Trophoblast cell (in vitro differentiated cells and primary cell): ENCODE data around the gene PDE5A.

Experiments
- DNase-seq, 2 donors: peaks; one replicate each; pipeline ENCODE4 v3.0.0-alpha.2; 2016
- H2AFZ ChIP-seq: 2 replicates; pipeline ENCODE4 v1.6.1; 2013; ENCODE audit warnings: low read length, moderate library complexity, mild to moderate bottlenecking; ENCODE audit not compliant: insufficient read depth, poor library complexity
- H2AK5ac ChIP-seq: 2 replicates; pipeline ENCODE4 v1.6.1; 2013; ENCODE audit warnings: mild to moderate bottlenecking, low read length
- H2BK120ac ChIP-seq: 2 replicates; pipeline ENCODE4 v1.6.1; 2013; ENCODE audit warnings: low read length, mild to moderate bottlenecking, moderate library complexity; ENCODE audit not compliant: insufficient read depth, poor library complexity
- H2BK12ac ChIP-seq: 2 replicates; pipeline ENCODE4 v1.6.1; 2013; ENCODE audit warnings: mild to moderate bottlenecking, low read length, moderate library complexity
- H2BK5ac ChIP-seq: 2 replicates; pipeline ENCODE4 v1.6.1; 2013; ENCODE audit warnings: low read length, low read depth, moderate library complexity, mild to moderate bottlenecking; ENCODE audit not compliant: poor library complexity
- H3K14ac ChIP-seq: 2 replicates; pipeline ENCODE4 v1.6.1; 2013; ENCODE audit warnings: mild to moderate bottlenecking, low read length
- H3K18ac ChIP-seq: 2 replicates; pipeline ENCODE4 v1.6.1; 2013; ENCODE audit warnings: mild to moderate bottlenecking, low read length
- H3K23ac ChIP-seq: 2 replicates; pipeline ENCODE4 v1.6.1; 2013; ENCODE audit warnings: low read length
- H3K27ac ChIP-seq: 2 replicates; pipeline ENCODE4 v1.5.1; 2013; ENCODE audit warnings: low read depth, mild to moderate bottlenecking, inconsistent platforms, low read length, moderate library complexity
- H3K27me3 ChIP-seq: 2 replicates; pipeline ENCODE4 v1.6.1; 2013; ENCODE audit warnings: inconsistent platforms, mild to moderate bottlenecking, low read length, moderate library complexity; ENCODE audit not compliant: insufficient read depth
- H3K36me3 ChIP-seq, 2 experiments: 1 replicate in 1 of 2; 2 replicates in 1 of 2; pipeline ENCODE4 v1.6.1; 2013; ENCODE audit warnings: low read length in 2 of 2, mild to moderate bottlenecking in 2 of 2, moderate library complexity in 1 of 2; ENCODE audit not compliant: insufficient read depth in 2 of 2, control insufficient read depth in 1 of 2
- H3K4ac ChIP-seq: 2 replicates; pipeline ENCODE4 v1.6.1; 2013; ENCODE audit warnings: low read depth, mild to moderate bottlenecking, low read length, moderate library complexity
- H3K4me1 ChIP-seq, 2 experiments: 1 replicate in 1 of 2; 2 replicates in 1 of 2; pipeline ENCODE4 v1.6.1; 2013; ENCODE audit warnings: low read length in 2 of 2, mild to moderate bottlenecking in 2 of 2, moderate library complexity in 1 of 2; ENCODE audit not compliant: insufficient read depth in 2 of 2, control insufficient read depth in 1 of 2
- H3K4me2 ChIP-seq: 2 replicates; pipeline ENCODE4 v1.6.1; 2013; ENCODE audit warnings: inconsistent platforms, mild to moderate bottlenecking, low read length, moderate library complexity
- H3K4me3 ChIP-seq: 2 replicates; pipeline ENCODE4 v1.5.1; 2013; ENCODE audit warnings: mild to moderate bottlenecking, low read depth, low read length, inconsistent platforms
- H3K79me1 ChIP-seq: one replicate; pipeline ENCODE4 v1.6.1; 2013; ENCODE audit warnings: low read length
- H3K79me2 ChIP-seq: 2 replicates; pipeline ENCODE4 v1.6.1; 2013; ENCODE audit warnings: low read length, mild to moderate bottlenecking; ENCODE audit not compliant: control insufficient read depth, insufficient read depth, poor library complexity
- H3K9ac ChIP-seq: 2 replicates; pipeline ENCODE4 v1.6.1; 2013; ENCODE audit warnings: mild to moderate bottlenecking, low read length
- H3K9me3 ChIP-seq: 2 replicates; pipeline ENCODE4 v1.6.1; 2013; ENCODE audit warnings: low read depth, mild to moderate bottlenecking, control low read depth, inconsistent platforms, low read length; ENCODE audit not compliant: insufficient read depth
- H4K12ac ChIP-seq: 2 replicates; pipeline ENCODE4 v1.6.1; 2013; ENCODE audit warnings: low read depth, mild to moderate bottlenecking, low read length, moderate library complexity
- H4K8ac ChIP-seq: 2 replicates; pipeline ENCODE4 v1.6.1; 2013; ENCODE audit warnings: low read depth, mild to moderate bottlenecking, low read length, moderate library complexity
- H4K91ac ChIP-seq: one replicate; pipeline ENCODE4 v1.6.1; 2013; ENCODE audit warnings: low read depth, mild to moderate bottlenecking, low read length, moderate library complexity
- WGBS: extraction: QIAGEN DNeasy Blood & Tissue Kit; methylation state at CpG from one replicate; pipeline ENCODE4 v1.1.7; 2013; ENCODE audit warnings: missing lambda C conversion rate; ENCODE audit not compliant: insufficient read length, insufficient coverage; ENCODE audit errors: extremely low coverage; 5-methylcytosine and 5-hydroxymethylcytosine counted together

Gene PDE5A

DNA sequence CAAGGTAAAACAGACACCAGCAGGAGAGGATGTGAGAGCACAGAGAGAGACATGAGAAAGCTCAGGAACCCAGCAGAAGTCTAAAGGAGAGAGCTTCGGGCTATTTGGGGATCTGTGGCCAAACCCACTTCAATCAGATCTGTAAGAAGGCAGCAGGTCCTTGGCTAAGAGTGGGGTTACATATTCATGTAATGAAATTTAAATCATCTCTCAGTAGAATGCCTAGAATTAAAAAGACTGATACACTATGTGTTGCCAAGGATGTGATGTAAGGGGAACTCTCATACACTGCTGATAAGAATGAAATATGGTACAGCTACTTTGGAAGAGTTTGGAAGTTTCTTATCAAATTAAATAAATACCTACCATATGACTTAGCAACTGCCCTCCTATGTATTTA is 35.8 kb downstream of the PDE5A start:
- no peak overlapping the region for H2BK12ac ChIP-seq
- H3K4me1 ChIP-seq = no peaks in the 10 kb centered on the region
- no peak overlapping the region for H3K4ac ChIP-seq
- no peak overlapping the region for H3K27ac ChIP-seq
- H3K4me2 ChIP-seq = no peak overlapping the region
- H3K9me3 ChIP-seq = no peaks in the 10 kb centered on the region
- no peak overlapping the region for H3K4me3 ChIP-seq
- H3K14ac ChIP-seq = no peak overlapping the region
- no peak for DNase-seq
- no peaks in the 10 kb centered on the region for H3K79me2 ChIP-seq
- H2BK5ac ChIP-seq = no peak overlapping the region
- no peak overlapping the region for H4K91ac ChIP-seq
- H3K36me3 ChIP-seq = no peaks in the 10 kb centered on the region
- H4K12ac ChIP-seq = no peak overlapping the region
- no peaks in the 10 kb centered on the region for H3K79me1 ChIP-seq
- no CpG with 5 or more reads among the region's 1 CpG for WGBS
- H3K18ac ChIP-seq = no peak overlapping the region
- H3K27me3 ChIP-seq = no peaks in the 10 kb centered on the region
- no peak overlapping the region for H4K8ac ChIP-seq
- no peak overlapping the region for H2AFZ ChIP-seq
- H2AK5ac ChIP-seq = no peak overlapping the region
- no peak overlapping the region for H2BK120ac ChIP-seq
- H3K23ac ChIP-seq = no peak overlapping the region
- no peak overlapping the region for H3K9ac ChIP-seq

DNA sequence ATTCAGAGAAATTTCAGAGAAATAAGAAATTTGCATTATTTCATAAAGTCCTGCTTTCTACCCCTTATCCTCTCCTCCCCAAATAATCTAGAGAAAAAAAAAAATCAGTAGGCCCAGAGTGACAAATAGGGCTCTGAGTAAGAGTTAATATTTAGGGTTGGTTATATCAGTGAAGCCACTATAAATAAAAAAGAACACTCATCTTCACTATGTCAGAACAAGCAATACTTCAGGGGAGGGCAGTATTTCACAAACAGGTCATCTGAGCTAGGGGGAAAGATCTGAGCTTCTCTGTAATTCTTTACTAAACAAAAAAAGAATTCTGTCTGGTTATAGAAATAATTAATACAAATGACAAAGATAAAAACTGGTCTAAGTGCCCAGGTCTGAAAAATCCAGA is 39.4 kb downstream of the PDE5A start:
- Histone ChIP-seq H3K36me3 (no peaks in the 10 kb centered on the region), H3K27ac (no peak overlapping the region), H3K4me3 (no peak overlapping the region), H2BK120ac (no peak overlapping the region), H3K14ac (no peak overlapping the region), H2AFZ (no peak overlapping the region), H2AK5ac (no peak overlapping the region), H3K27me3 (no peaks in the 10 kb centered on the region), H4K8ac (no peak overlapping the region), H2BK12ac (no peak overlapping the region), H4K12ac (no peak overlapping the region), H3K23ac (no peak overlapping the region), H4K91ac (no peak overlapping the region), H3K9me3 (no peaks in the 10 kb centered on the region), H3K4me2 (no peak overlapping the region), H3K4ac (no peak overlapping the region), H3K79me2 (no peaks in the 10 kb centered on the region), H3K18ac (no peak overlapping the region), H3K4me1 (no peaks in the 10 kb centered on the region), H2BK5ac (no peak overlapping the region), H3K9ac (no peak overlapping the region), H3K79me1 (no peaks in the 10 kb centered on the region)
- DNase-seq = no peak

DNA sequence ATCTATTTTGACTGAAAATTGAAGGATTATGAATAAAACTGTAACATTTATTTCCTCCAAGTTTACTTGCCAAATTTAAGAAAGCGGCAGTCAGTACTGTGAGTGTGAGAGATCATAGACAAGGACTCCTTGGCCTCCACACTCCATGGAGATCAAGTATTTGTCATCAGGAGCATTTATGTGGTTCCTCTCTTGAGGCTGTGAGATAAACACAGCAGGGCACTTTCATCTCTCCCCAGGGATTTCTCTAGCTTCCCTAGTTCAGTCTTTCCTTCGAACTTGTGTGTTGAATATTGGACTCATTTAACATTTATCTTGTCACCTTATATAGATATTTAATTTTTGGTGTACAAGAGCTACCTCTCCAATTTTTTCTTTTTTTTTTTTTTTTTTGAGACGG is 40.8 kb downstream of the PDE5A start:
- Histone ChIP-seq H3K4me3 (no peak overlapping the region), H2BK120ac (no peak overlapping the region), H2BK12ac (no peak overlapping the region), H3K79me2 (no peaks in the 10 kb centered on the region), H3K79me1 (no peaks in the 10 kb centered on the region), H2AK5ac (no peak overlapping the region), H3K18ac (no peak overlapping the region), H3K14ac (no peak overlapping the region), H3K4me1 (no peaks in the 10 kb centered on the region), H2AFZ (no peak overlapping the region), H3K4ac (no peak overlapping the region), H3K4me2 (no peak overlapping the region), H2BK5ac (no peak overlapping the region), H3K27ac (no peak overlapping the region), H4K8ac (no peak overlapping the region), H4K91ac (no peak overlapping the region), H3K36me3 (no peaks in the 10 kb centered on the region), H3K9ac (no peak overlapping the region), H4K12ac (no peak overlapping the region), H3K9me3 (no peaks in the 10 kb centered on the region), H3K23ac (no peak overlapping the region), H3K27me3 (no peaks in the 10 kb centered on the region)
- no peak for DNase-seq
- WGBS = no CpG with 5 or more reads among the region's 3 CpGs

DNA sequence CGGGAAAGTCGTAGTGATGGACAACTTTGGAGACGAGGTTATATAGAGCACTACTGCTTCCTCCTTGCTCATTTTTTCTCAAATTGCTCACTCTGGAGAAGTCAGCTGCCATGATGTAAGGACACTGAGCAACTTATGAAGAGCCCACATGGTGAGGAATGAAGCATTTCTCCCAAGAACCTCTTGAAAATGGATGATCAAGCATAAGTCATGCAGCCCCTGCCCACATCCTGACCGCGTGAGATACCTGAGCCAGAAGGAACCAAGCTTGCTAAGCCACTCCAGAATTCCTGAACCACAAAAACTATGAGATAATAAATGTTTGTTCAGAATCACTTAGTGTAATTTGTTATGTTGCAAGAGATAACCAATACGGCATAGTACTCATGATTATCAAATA is 42.8 kb downstream of the PDE5A start:
- no peak overlapping the region for H2AK5ac ChIP-seq
- H3K27me3 ChIP-seq = no peaks in the 10 kb centered on the region
- H3K36me3 ChIP-seq = no peaks in the 10 kb centered on the region
- H2AFZ ChIP-seq = no peak overlapping the region
- H3K18ac ChIP-seq = no peak overlapping the region
- H2BK5ac ChIP-seq = no peak overlapping the region
- H2BK120ac ChIP-seq = no peak overlapping the region
- WGBS = no CpG with 5 or more reads among the region's 6 CpGs
- H3K23ac ChIP-seq = no peak overlapping the region
- no peak overlapping the region for H3K9ac ChIP-seq
- no peak overlapping the region for H4K12ac ChIP-seq
- no peak overlapping the region for H3K4me3 ChIP-seq
- H3K4ac ChIP-seq = no peak overlapping the region
- H3K79me2 ChIP-seq = no peaks in the 10 kb centered on the region
- no peak overlapping the region for H3K4me2 ChIP-seq
- H2BK12ac ChIP-seq = no peak overlapping the region
- no peak overlapping the region for H3K27ac ChIP-seq
- H4K8ac ChIP-seq = no peak overlapping the region
- H3K14ac ChIP-seq = no peak overlapping the region
- H3K9me3 ChIP-seq = no peaks in the 10 kb centered on the region
- peak; percentile 45 to 72 for DNase-seq
- no peak overlapping the region for H4K91ac ChIP-seq
- no peaks in the 10 kb centered on the region for H3K4me1 ChIP-seq
- H3K79me1 ChIP-seq = no peaks in the 10 kb centered on the region
